Neural progenitor cell (in vitro differentiated cells): Measurements from ENCODE around the gene THSD4.

Experiments used
- EZH2 ChIP-seq: fragments of 200-600 bp; sonication (generic); IDR thresholded peaks from 2 replicates; pipeline ENCODE4 v1.6.1; 2017; ENCODE audit warnings: antibody characterized with exemption, mild to moderate bottlenecking, moderate library complexity
- TF ChIP-seq, protein P1 (sequence below): fragments of 200-600 bp; sonication (generic); IDR thresholded peaks from 2 replicates; pipeline ENCODE4 v1.5.1; 2017; ENCODE audit warnings: antibody characterized with exemption, mild to moderate bottlenecking

DNA sequence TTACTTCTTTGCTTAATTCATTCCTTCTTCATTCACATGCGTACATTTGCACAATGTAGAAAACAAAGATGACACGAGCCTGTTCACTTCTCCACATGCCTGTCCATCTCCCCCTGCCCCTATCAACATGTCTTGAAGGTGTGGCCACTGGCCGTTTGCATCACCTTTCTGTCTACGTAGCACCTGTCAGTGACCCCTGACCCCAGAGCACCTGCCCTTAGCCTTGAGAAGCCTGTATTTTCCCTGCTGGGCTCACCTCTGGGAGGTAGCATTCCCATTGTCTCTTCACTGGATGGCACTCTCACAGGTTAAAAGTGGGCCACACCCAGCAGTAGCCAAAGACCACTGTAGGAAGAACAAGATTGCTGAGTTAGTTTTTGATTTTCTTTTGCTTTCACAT lies 234.1 kb downstream of the THSD4 start:
- TF ChIP-seq EZH2, result no peak
- TF ChIP-seq, protein P1, sequence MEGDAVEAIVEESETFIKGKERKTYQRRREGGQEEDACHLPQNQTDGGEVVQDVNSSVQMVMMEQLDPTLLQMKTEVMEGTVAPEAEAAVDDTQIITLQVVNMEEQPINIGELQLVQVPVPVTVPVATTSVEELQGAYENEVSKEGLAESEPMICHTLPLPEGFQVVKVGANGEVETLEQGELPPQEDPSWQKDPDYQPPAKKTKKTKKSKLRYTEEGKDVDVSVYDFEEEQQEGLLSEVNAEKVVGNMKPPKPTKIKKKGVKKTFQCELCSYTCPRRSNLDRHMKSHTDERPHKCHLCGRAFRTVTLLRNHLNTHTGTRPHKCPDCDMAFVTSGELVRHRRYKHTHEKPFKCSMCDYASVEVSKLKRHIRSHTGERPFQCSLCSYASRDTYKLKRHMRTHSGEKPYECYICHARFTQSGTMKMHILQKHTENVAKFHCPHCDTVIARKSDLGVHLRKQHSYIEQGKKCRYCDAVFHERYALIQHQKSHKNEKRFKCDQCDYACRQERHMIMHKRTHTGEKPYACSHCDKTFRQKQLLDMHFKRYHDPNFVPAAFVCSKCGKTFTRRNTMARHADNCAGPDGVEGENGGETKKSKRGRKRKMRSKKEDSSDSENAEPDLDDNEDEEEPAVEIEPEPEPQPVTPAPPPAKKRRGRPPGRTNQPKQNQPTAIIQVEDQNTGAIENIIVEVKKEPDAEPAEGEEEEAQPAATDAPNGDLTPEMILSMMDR, result no peak
